Measurements from ENCODE around the gene CTIF. TPM values are rescaled to one million over a fixed set of nuclear protein-coding genes. Genes with fewer than 3 reads are reported as not detected.

CTIF gene
- total and polyA plus RNA-seq, 4 donors, result 12.2 to 45.7 (median 32.6) TPM

GRCh38 chr18:48819781-48820482 lies 281.1 kb downstream of the CTIF start:
- Histone ChIP-seq H3K27ac (ENCODE audit: low read depth in 1 of 2, low read length in 1 of 2) (no peak overlapping the region), H3K9ac (ENCODE audit: insufficient read depth in 1 of 2, low read length in 2 of 2) (no peak overlapping the region), H3K36me3 (ENCODE audit: control insufficient read depth in 4 of 4, insufficient read depth in 4 of 4, low read length in 4 of 4) (peaks cover 0 to 15% (median 0%) of the 10 kb centered on the region in 4 donors), H3K4me3 (no peak overlapping the region), H3K27me3 (ENCODE audit: control insufficient read depth in 3 of 3, insufficient read depth in 3 of 3, low read length in 2 of 3) (no peaks in the 10 kb centered on the region), H3K4me1 (ENCODE audit: control insufficient read depth in 5 of 5, insufficient read depth in 5 of 5, low read length in 5 of 5) (peaks cover 0 to 2% (median 0%) of the 10 kb centered on the region in 5 donors), H3K9me3 (ENCODE audit: control insufficient read depth in 4 of 4, insufficient read depth in 3 of 4, low read length in 3 of 4) (peaks cover 0 to 2% (median 0%) of the 10 kb centered on the region in 4 donors)
- no peak for TF ChIP-seq CTCF (IDR thresholded peaks at IDR 0.05; ENCODE audit: control extremely low read depth, extremely low read depth)
- DNase-seq, result peak in 1 of 3 donors; percentile 3
- ATAC-seq (ENCODE audit: insufficient read depth, low FRiP score), result no peak
- WGBS, 2 donors, result 89 to 92% methylated on average over 11 of the region's 11 CpGs

- peaks cover 0 to 15% (median 0%) of the 10 kb centered on the region in 4 donors for H3K36me3 ChIP-seq (ENCODE audit: control insufficient read depth in 4 of 4, insufficient read depth in 4 of 4, low read length in 4 of 4)
- peaks cover under 1 to 10% (median 4%) of the 10 kb centered on the region in 5 donors for H3K4me1 ChIP-seq (ENCODE audit: control insufficient read depth in 5 of 5, insufficient read depth in 5 of 5, low read length in 5 of 5)
- 94 to 96% methylated on average over 11 of the region's 11 CpGs for WGBS, 2 donors
- no peak for TF ChIP-seq CTCF (IDR thresholded peaks at IDR 0.05; ENCODE audit: control extremely low read depth, extremely low read depth)
- no peaks in the 10 kb centered on the region for H3K27me3 ChIP-seq (ENCODE audit: control insufficient read depth in 3 of 3, insufficient read depth in 3 of 3, low read length in 2 of 3)
- DNase-seq (peak in 1 of 3 donors; percentile 5), ATAC-seq (ENCODE audit: insufficient read depth, low FRiP score) (no peak)
- peaks cover 0 to 2% (median 0%) of the 10 kb centered on the region in 4 donors for H3K9me3 ChIP-seq (ENCODE audit: control insufficient read depth in 4 of 4, insufficient read depth in 3 of 4, low read length in 3 of 4)
- H3K27ac ChIP-seq (ENCODE audit: low read depth in 1 of 2, low read length in 1 of 2), result no peak overlapping the region
- H3K4me3 ChIP-seq, result no peak overlapping the region
- no peak overlapping the region for H3K9ac ChIP-seq (ENCODE audit: insufficient read depth in 1 of 2, low read length in 2 of 2)
Observed at GRCh38 chr18:48820483-48821250, 281.8 kb downstream of the CTIF start.

- WGBS, 2 donors, result 92 to 95% methylated on average over 5 of the region's 5 CpGs
- Histone ChIP-seq H3K4me1 (ENCODE audit: control insufficient read depth in 5 of 5, insufficient read depth in 5 of 5, low read length in 5 of 5) (peaks cover 1 to 15% (median 9%) of the 10 kb centered on the region in 5 donors), H3K36me3 (ENCODE audit: control insufficient read depth in 4 of 4, insufficient read depth in 4 of 4, low read length in 4 of 4) (peaks cover 0 to 15% (median 0%) of the 10 kb centered on the region in 4 donors), H3K9me3 (ENCODE audit: control insufficient read depth in 4 of 4, insufficient read depth in 3 of 4, low read length in 3 of 4) (peaks cover 0 to 2% (median 0%) of the 10 kb centered on the region in 4 donors), H3K27ac (ENCODE audit: low read depth in 1 of 2, low read length in 1 of 2) (no peak overlapping the region), H3K9ac (ENCODE audit: insufficient read depth in 1 of 2, low read length in 2 of 2) (no peak overlapping the region), H3K27me3 (ENCODE audit: control insufficient read depth in 3 of 3, insufficient read depth in 3 of 3, low read length in 2 of 3) (no peaks in the 10 kb centered on the region), H3K4me3 (no peak overlapping the region)
- no peak for TF ChIP-seq CTCF (IDR thresholded peaks at IDR 0.05; ENCODE audit: control extremely low read depth, extremely low read depth)
- no peak for ATAC-seq (ENCODE audit: insufficient read depth, low FRiP score)
- DNase-seq, result peak in 1 of 3 donors; percentile 1
Observed at GRCh38 chr18:48821251-48821590, 282.4 kb downstream of the CTIF start.
